Astrocyte (in vitro differentiated cells and primary cell): ENCODE data around the gene CXCR5.
A peak's percentile ranks its signal among the peaks of the same experiment; 100 is the strongest.

Experiments used
- CTCF ChIP-seq: IDR thresholded peaks from 2 replicates; pipeline ENCODE4 v1.5.1; 2011; ENCODE audit warnings: low read depth, mild to moderate bottlenecking, inconsistent platforms, low read length, moderate library complexity; ENCODE audit not compliant: insufficient read depth
- EZH2 ChIP-seq: IDR thresholded peaks from 2 replicates; pipeline ENCODE4 v1.6.1; 2012; ENCODE audit warnings: mild to moderate bottlenecking, low read length, inconsistent platforms; ENCODE audit not compliant: insufficient read depth

GRCh38 chr11:118907051-118908042 lies 23.7 kb downstream of the CXCR5 start:
- TF ChIP-seq EZH2 (no peak), CTCF (peak; percentile 66)
